ACHN (cell line): ENCODE measurements around the gene ATP9B.

Experiments
- DNase-seq: peaks from one replicate; pipeline ENCODE4 v3.0.0-alpha.2; 2015
- in situ Hi-C: cut with HindIII; loops from 2 replicates; pipeline ENCODE4 v1.10.0; 2017; ENCODE audit warnings: low sequenced_read_pairs, low pct_ligation_motif_present, low pct_unique_long_range_greater_than_20kb

The ATP9B gene

GRCh38 chr18:79403723-79404566 is 334.8 kb downstream of the ATP9B start:
- in situ Hi-C loops = no loop called here
- no peak for DNase-seq

- in situ Hi-C loops = no loop called here
- DNase-seq = no peak
Observed at GRCh38 chr18:79404567-79404910, 335.3 kb downstream of the ATP9B start.

- in situ Hi-C loops = no loop called here
Observed at GRCh38 chr18:79405019-79405780, 336.0 kb downstream of the ATP9B start.

GRCh38 chr18:79405781-79406575 is 336.8 kb downstream of the ATP9B start:
- DNase-seq = no peak
- in situ Hi-C loops = no loop called here

More at GRCh38 chr18:79405019-79405780, 336.0 kb downstream of the ATP9B start:
- DNase-seq = no peak

- in situ Hi-C loops = no loop called here
- DNase-seq = no peak
Observed at GRCh38 chr18:79406708-79407107, 337.5 kb downstream of the ATP9B start.

GRCh38 chr18:79409313-79409712 is 340.1 kb downstream of the ATP9B start:
- in situ Hi-C loops = no loop called here

GRCh38 chr18:79410171-79410641 is 341.0 kb downstream of the ATP9B start:
- DNase-seq = no peak

More at GRCh38 chr18:79409313-79409712, 340.1 kb downstream of the ATP9B start:
- no peak for DNase-seq

GRCh38 chr18:79410731-79411613 is 341.8 kb downstream of the ATP9B start:
- DNase-seq = no peak
- in situ Hi-C loops = no loop called here

More at GRCh38 chr18:79410171-79410641, 341.0 kb downstream of the ATP9B start:
- in situ Hi-C loops = no loop called here

GRCh38 chr18:79411614-79412526 is 342.7 kb downstream of the ATP9B start:
- no peak for DNase-seq
- in situ Hi-C loops = no loop called here

GRCh38 chr18:79413025-79413424 is 343.8 kb downstream of the ATP9B start:
- DNase-seq = no peak
- in situ Hi-C loops = no loop called here

- in situ Hi-C loops = no loop called here
Observed at GRCh38 chr18:79413426-79413825, 344.2 kb downstream of the ATP9B start.

GRCh38 chr18:79413901-79414300 is 344.7 kb downstream of the ATP9B start:
- DNase-seq = no peak
- in situ Hi-C loops = no loop called here

More at GRCh38 chr18:79413426-79413825, 344.2 kb downstream of the ATP9B start:
- no peak for DNase-seq

- DNase-seq = no peak
- in situ Hi-C loops = no loop called here
Observed at GRCh38 chr18:79416022-79416676, 347.0 kb downstream of the ATP9B start.

- in situ Hi-C loops = no loop called here
- DNase-seq = no peak
Observed at GRCh38 chr18:79416677-79417052, 347.5 kb downstream of the ATP9B start.

GRCh38 chr18:79418236-79418635 is 349.0 kb downstream of the ATP9B start:
- in situ Hi-C loops = no loop called here

GRCh38 chr18:79418642-79419041 is 349.4 kb downstream of the ATP9B start:
- in situ Hi-C loops = no loop called here

More at GRCh38 chr18:79418236-79418635, 349.0 kb downstream of the ATP9B start:
- no peak for DNase-seq

More at GRCh38 chr18:79418642-79419041, 349.4 kb downstream of the ATP9B start:
- DNase-seq = no peak
